ENCODE results near the gene LOXL4.

LOXL4 gene

DNA sequence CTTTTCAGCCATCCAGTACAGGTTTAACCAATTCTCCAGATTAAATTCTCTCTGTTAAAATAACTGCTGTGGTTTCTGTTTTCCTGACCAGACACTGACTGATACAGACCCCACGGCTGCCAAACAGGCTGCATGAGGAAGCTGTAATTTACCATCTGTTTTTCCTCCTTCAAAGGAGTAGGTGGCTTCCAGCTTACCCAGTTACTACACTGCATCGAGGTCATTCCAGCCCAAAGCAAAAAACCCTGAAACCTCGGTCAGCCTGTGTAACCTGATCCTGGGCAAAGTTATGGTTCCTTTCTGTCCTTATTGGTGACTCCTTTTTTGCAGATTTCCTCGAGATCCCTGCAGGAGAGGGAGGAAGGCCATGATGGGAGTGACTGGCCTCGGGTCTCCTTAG, 27.9 kb upstream of the LOXL4 start:
- Histone ChIP-seq H3K4me2 (ENCODE audit: insufficient read depth, low read length) (no peak overlapping the region), H3K9ac (ENCODE audit: low read depth, low read length) (no peak overlapping the region), H3K79me2 (ENCODE audit: insufficient read depth, low read length) (no peaks in the 10 kb centered on the region), H3K9me3 (ENCODE audit: insufficient read depth, low read length, severe bottlenecking) (no peaks in the 10 kb centered on the region), H3K27ac (ENCODE audit: low read length) (no peak overlapping the region), H3K4me1 (ENCODE audit: insufficient read depth, low read length) (0 out of 2 replicates have a peak, but pooled peaks cover 4% of the 10 kb centered on the region), H2AFZ (ENCODE audit: low read depth, low read length) (no peak overlapping the region), H3K27me3 (ENCODE audit: insufficient read depth, low read length, poor library complexity) (peaks cover 6% of the 10 kb centered on the region), H3K36me3 (ENCODE audit: insufficient read depth, low read length) (no peaks in the 10 kb centered on the region), H3K4me3 (ENCODE audit: low read depth in 1 of 2, low read length in 2 of 2) (no peak overlapping the region), H4K20me1 (ENCODE audit: insufficient read depth, low read length) (no peaks in the 10 kb centered on the region)
- ATAC-seq (ENCODE audit: insufficient read depth, low read depth) = no peak; the same call in 2 of the 3 replicates
- TF ChIP-seq, protein P1, sequence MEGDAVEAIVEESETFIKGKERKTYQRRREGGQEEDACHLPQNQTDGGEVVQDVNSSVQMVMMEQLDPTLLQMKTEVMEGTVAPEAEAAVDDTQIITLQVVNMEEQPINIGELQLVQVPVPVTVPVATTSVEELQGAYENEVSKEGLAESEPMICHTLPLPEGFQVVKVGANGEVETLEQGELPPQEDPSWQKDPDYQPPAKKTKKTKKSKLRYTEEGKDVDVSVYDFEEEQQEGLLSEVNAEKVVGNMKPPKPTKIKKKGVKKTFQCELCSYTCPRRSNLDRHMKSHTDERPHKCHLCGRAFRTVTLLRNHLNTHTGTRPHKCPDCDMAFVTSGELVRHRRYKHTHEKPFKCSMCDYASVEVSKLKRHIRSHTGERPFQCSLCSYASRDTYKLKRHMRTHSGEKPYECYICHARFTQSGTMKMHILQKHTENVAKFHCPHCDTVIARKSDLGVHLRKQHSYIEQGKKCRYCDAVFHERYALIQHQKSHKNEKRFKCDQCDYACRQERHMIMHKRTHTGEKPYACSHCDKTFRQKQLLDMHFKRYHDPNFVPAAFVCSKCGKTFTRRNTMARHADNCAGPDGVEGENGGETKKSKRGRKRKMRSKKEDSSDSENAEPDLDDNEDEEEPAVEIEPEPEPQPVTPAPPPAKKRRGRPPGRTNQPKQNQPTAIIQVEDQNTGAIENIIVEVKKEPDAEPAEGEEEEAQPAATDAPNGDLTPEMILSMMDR (IDR thresholded peaks at IDR 0.05; ENCODE audit: borderline replicate concordance, extremely low read depth, low read length, poor library complexity, severe bottlenecking) = no peak
- TF ChIP-seq EZH2 (IDR thresholded peaks at IDR 0.05; ENCODE audit: borderline replicate concordance, low read depth, low read length, severe bottlenecking) = no peak
- no peak for DNase-seq

DNA sequence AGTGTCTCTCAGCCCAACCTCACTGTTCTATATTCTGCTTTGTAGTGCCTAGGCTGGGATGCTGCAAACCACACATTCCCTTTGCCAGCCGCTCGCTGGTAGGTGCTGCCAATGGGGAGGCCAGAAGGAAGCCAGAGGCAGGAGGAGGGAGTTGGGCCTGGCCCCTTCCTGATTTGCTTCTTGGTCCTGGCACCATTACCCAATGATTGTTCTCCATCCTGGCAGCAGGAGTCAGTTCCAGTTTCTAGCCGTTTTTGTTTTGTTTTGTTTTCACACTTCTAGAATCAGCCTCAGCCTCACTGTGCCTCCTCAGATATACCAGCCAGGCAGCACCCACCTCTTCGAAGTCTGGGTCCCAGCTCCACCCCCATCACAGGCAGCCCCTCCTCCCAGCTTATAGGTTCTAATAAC, 27.4 kb upstream of the LOXL4 start:
- Histone ChIP-seq H3K4me1 (ENCODE audit: insufficient read depth, low read length) (0 out of 2 replicates have a peak, but pooled peaks cover 4% of the 10 kb centered on the region), H3K9ac (ENCODE audit: low read depth, low read length) (no peak overlapping the region), H3K4me3 (ENCODE audit: low read depth in 1 of 2, low read length in 2 of 2) (no peak overlapping the region), H3K36me3 (ENCODE audit: insufficient read depth, low read length) (no peaks in the 10 kb centered on the region), H4K20me1 (ENCODE audit: insufficient read depth, low read length) (no peaks in the 10 kb centered on the region), H3K4me2 (ENCODE audit: insufficient read depth, low read length) (no peak overlapping the region), H3K9me3 (ENCODE audit: insufficient read depth, low read length, severe bottlenecking) (no peaks in the 10 kb centered on the region), H3K27ac (ENCODE audit: low read length) (no peak overlapping the region), H2AFZ (ENCODE audit: low read depth, low read length) (no peak overlapping the region), H3K79me2 (ENCODE audit: insufficient read depth, low read length) (no peaks in the 10 kb centered on the region), H3K27me3 (ENCODE audit: insufficient read depth, low read length, poor library complexity) (peaks cover 9% of the 10 kb centered on the region)
- no peak for DNase-seq
- ATAC-seq (ENCODE audit: insufficient read depth, low read depth) = no peak
- no peak for TF ChIP-seq EZH2 (IDR thresholded peaks at IDR 0.05; ENCODE audit: borderline replicate concordance, low read depth, low read length, severe bottlenecking)
- TF ChIP-seq, protein P1 (IDR thresholded peaks at IDR 0.05; ENCODE audit: borderline replicate concordance, extremely low read depth, low read length, poor library complexity, severe bottlenecking) = no peak

DNA sequence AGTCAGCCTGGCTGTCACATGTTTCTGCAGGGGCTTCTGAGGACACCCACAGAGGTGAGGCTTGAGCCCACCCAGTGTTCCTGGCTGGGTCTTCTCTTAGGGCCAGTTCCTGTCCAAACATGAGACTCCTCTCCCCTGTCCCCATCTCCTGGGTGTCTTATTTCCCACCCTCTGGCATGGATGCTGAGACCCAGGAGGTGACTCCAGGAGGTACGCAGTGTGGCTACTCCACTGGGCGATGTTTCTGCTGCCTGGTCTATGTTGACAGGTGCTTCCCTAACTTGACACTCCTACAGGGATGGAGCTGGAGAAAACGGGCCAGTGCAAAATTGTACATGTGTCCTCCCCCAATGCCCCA, 26.3 kb upstream of the LOXL4 start:
- TF ChIP-seq EZH2 (IDR thresholded peaks at IDR 0.05; ENCODE audit: borderline replicate concordance, low read depth, low read length, severe bottlenecking) = no peak
- TF ChIP-seq, protein P1 (IDR thresholded peaks at IDR 0.05; ENCODE audit: borderline replicate concordance, extremely low read depth, low read length, poor library complexity, severe bottlenecking) = no peak
- Histone ChIP-seq H3K27ac (ENCODE audit: low read length) (no peak overlapping the region), H3K79me2 (ENCODE audit: insufficient read depth, low read length) (no peaks in the 10 kb centered on the region), H4K20me1 (ENCODE audit: insufficient read depth, low read length) (no peaks in the 10 kb centered on the region), H3K9me3 (ENCODE audit: insufficient read depth, low read length, severe bottlenecking) (no peaks in the 10 kb centered on the region), H3K4me3 (ENCODE audit: low read depth in 1 of 2, low read length in 2 of 2) (no peak overlapping the region), H3K27me3 (ENCODE audit: insufficient read depth, low read length, poor library complexity) (peaks cover 14% of the 10 kb centered on the region), H2AFZ (ENCODE audit: low read depth, low read length) (no peak overlapping the region), H3K4me2 (ENCODE audit: insufficient read depth, low read length) (no peak overlapping the region), H3K36me3 (ENCODE audit: insufficient read depth, low read length) (no peaks in the 10 kb centered on the region), H3K4me1 (ENCODE audit: insufficient read depth, low read length) (0 out of 2 replicates have a peak, but pooled peaks cover 4% of the 10 kb centered on the region), H3K9ac (ENCODE audit: low read depth, low read length) (no peak overlapping the region)
- DNase-seq (no peak), ATAC-seq (ENCODE audit: insufficient read depth, low read depth) (no peak)

All from DND-41 (cell line).